Measurements from ENCODE around the gene PGLYRP3. TPM values are rescaled to one million over a fixed set of nuclear protein-coding genes. Genes with fewer than 3 reads are reported as not detected.

PGLYRP3 gene
- total and polyA plus RNA-seq, 11 donors = not detected

GRCh38 chr1:153357853-153358690 is 45.3 kb upstream of the PGLYRP3 start, which contains the start of gene S100A9:
Gene S100A9, plus strand, starts transcription at chr1:153357854. Its CDS starts 430 bp downstream, at chr1:153358284.
- intact Hi-C loops (cut with DNase I) = loop anchor here in 2 of 10 donors (10.0 kb wide), 2 partner anchors 47 to 217 kb away; no protein-coding TSS in a partner anchor
- no peaks in the 10 kb centered on the region for H3K27me3 ChIP-seq
- H3K9me3 ChIP-seq = no peaks in the 10 kb centered on the region
- ATAC-seq = no peak
- H3K4me3 ChIP-seq = peak within 1 kb of the TSS in 3 of 12 donors; percentile 4 to 58 (median 12)
- WGBS, 4 donors = 80 to 87% (median 83%) methylated on average over 11 of the region's 11 CpGs
- no peak for DNase-seq
- TF ChIP-seq CTCF (IDR thresholded peaks at IDR 0.05) (no peak), POLR2A (IDR thresholded peaks at IDR 0.05) (no peak)
- peaks cover 0 to 40% (median 0%) of the 10 kb centered on the region in 12 donors for H3K4me1 ChIP-seq
- peak within 1 kb of the TSS in 3 of 12 donors; percentile 37 to 92 (median 39) for H3K27ac ChIP-seq
- H3K36me3 ChIP-seq = no peaks in the 10 kb centered on the region

- WGBS, 4 donors = 55 to 67% (median 65%) methylated on average over 9 to 10 of the region's 10 CpGs
- H3K4me1 ChIP-seq = peaks cover 0 to 35% (median 0%) of the 10 kb centered on the region in 12 donors
- TF ChIP-seq POLR2A (IDR thresholded peaks at IDR 0.05) (peak in 1 of 2 donors; percentile 15), CTCF (IDR thresholded peaks at IDR 0.05) (no peak)
- peak overlapping the region in 1 of 12 donors; percentile 58 for H3K4me3 ChIP-seq
- no peaks in the 10 kb centered on the region for H3K27me3 ChIP-seq
- peak overlapping the region in 2 of 12 donors; percentile 37 to 92 for H3K27ac ChIP-seq
- DNase-seq (peak; percentile 27 to 84 (median 67)), ATAC-seq (peak; percentile 27 to 70 (median 42))
- intact Hi-C loops (cut with DNase I) = loop anchor here in 2 of 10 donors (10.0 kb wide), 2 partner anchors 48 to 218 kb away; no protein-coding TSS in a partner anchor
- no peaks in the 10 kb centered on the region for H3K9me3 ChIP-seq
- H3K36me3 ChIP-seq = no peaks in the 10 kb centered on the region
Observed at GRCh38 chr1:153357076-153357852, 44.5 kb upstream of the PGLYRP3 start.

- 82 to 86% (median 85%) methylated on average over 8 of the region's 8 CpGs for WGBS, 4 donors
- H3K27ac ChIP-seq = peak overlapping the region in 1 of 12 donors; percentile 92
- intact Hi-C loops (cut with DNase I) = loop anchor here in 2 of 10 donors (10.0 kb wide), 2 partner anchors 48 to 218 kb away; no protein-coding TSS in a partner anchor
Observed at GRCh38 chr1:153356392-153357075, 43.8 kb upstream of the PGLYRP3 start.

GRCh38 chr1:153355445-153356071 is 42.8 kb upstream of the PGLYRP3 start:
- peaks cover 0 to 27% (median 0%) of the 10 kb centered on the region in 12 donors for H3K4me1 ChIP-seq
- H3K9me3 ChIP-seq = no peaks in the 10 kb centered on the region
- no peak for TF ChIP-seq POLR2A (IDR thresholded peaks at IDR 0.05)
- peak in 9 of 12 donors; percentile 10 to 46 (median 32) for TF ChIP-seq CTCF (IDR thresholded peaks at IDR 0.05)
- peaks cover 0 to 16% (median 3%) of the 10 kb centered on the region in 9 donors for H3K27me3 ChIP-seq
- 44 to 53% (median 47%) methylated on average over 10 of the region's 10 CpGs for whole genome bisulfite sequencing, 4 donors
- DNase-seq (peak in 4 of 5 donors; percentile 58 to 86 (median 70)), ATAC-seq (peak; percentile 39 to 78 (median 67))
- H3K4me3 ChIP-seq = no peak overlapping the region
- H3K36me3 ChIP-seq = no peaks in the 10 kb centered on the region
- intact Hi-C loops (cut with DNase I) = loop anchor here in 3 of 10 donors (1.0 to 10.0 kb wide), 3 partner anchors 49 to 219 kb away; no protein-coding TSS in a partner anchor
- H3K27ac ChIP-seq = no peak overlapping the region

More at GRCh38 chr1:153356392-153357075, 43.8 kb upstream of the PGLYRP3 start:
- Histone ChIP-seq H3K4me3 (no peak overlapping the region), H3K36me3 (no peaks in the 10 kb centered on the region), H3K9me3 (no peaks in the 10 kb centered on the region), H3K27me3 (peaks cover 0 to 6% (median 1%) of the 10 kb centered on the region in 9 donors), H3K4me1 (peaks cover 0 to 35% (median 0%) of the 10 kb centered on the region in 12 donors)
- no peak for ATAC-seq
- DNase-seq = no peak
- no peak for TF ChIP-seq POLR2A (IDR thresholded peaks at IDR 0.05)
